Lower lobe of right lung (tissue), 2 donors: Measurements from ENCODE around the gene PTGR1. TPM values are rescaled to one million over a fixed set of nuclear protein-coding genes. Genes with fewer than 3 reads are reported as not detected.
"Not testable (repeated sequence)": the region's sequence is repeated elsewhere in the genome, so short reads cannot be mapped to it uniquely, and the experiment has no call there.

Experiments used
- ATAC-seq, 2 donors: fragments of 200-7000 bp; cut with Tn5 transposase; one replicate each; pipeline ENCODE4 v1.9.1; 2020 to 2022; ENCODE audit warnings: mild to moderate bottlenecking in 2 of 2, moderate library complexity in 2 of 2
- DNase-seq: peaks from one replicate; pipeline ENCODE4 v3.0.0-alpha.2; 2020
- H3K27ac ChIP-seq: fragments of 200-600 bp; one replicate; pipeline ENCODE4 v1.8.0; 2022
- H3K27me3 ChIP-seq: fragments of 200-600 bp; one replicate; pipeline ENCODE4 v1.8.0; 2022; ENCODE audit warnings: low read depth
- H3K36me3 ChIP-seq: fragments of 200-600 bp; one replicate; pipeline ENCODE4 v1.8.0; 2022; ENCODE audit warnings: mild to moderate bottlenecking
- H3K4me1 ChIP-seq: fragments of 200-600 bp; one replicate; pipeline ENCODE4 v1.8.0; 2022
- H3K4me3 ChIP-seq: fragments of 200-600 bp; one replicate; pipeline ENCODE4 v1.8.0; 2022; ENCODE audit warnings: mild to moderate bottlenecking
- H3K9me3 ChIP-seq: fragments of 200-600 bp; one replicate; pipeline ENCODE4 v1.8.0; 2022
- CTCF ChIP-seq: fragments of 200-600 bp; IDR thresholded peaks from one replicate; pipeline ENCODE4 v1.8.0; 2022; ENCODE audit warnings: antibody characterized with exemption, mild to moderate bottlenecking
- intact Hi-C: fragments of 100-400 bp; cut with DNase I; formaldehyde crosslinking; loops from one replicate; pipeline ENCODE4 v1.11.0; 2022
- total RNA-seq: library from RNA; stranded (reverse); fragmentation: NEBNext Ultra II Directional; extraction: Animal tissue kit (Norgen Biotek cat#: 25700); gene quantifications from one replicate; pipeline ENCODE4 v1.2.1, GENCODE V29; 2021
- donor health status: DM: no; HTN: yes; CAD: no; lungs with severe emphysema.

PTGR1 gene
- total RNA-seq, 1 donor from 2014 or later, result 42.7 TPM

GRCh38 chr9:111627260-111627963 is 28.0 kb upstream of the PTGR1 start:
- Histone ChIP-seq H3K27ac (no peak overlapping the region), H3K36me3 (no peaks in the 10 kb centered on the region), H3K27me3 (no peaks in the 10 kb centered on the region), H3K4me3 (no peak overlapping the region), H3K4me1 (peaks cover 15% of the 10 kb centered on the region), H3K9me3 (no peaks in the 10 kb centered on the region)
- intact Hi-C loops, result no loop called here
- DNase-seq (no peak), ATAC-seq (no peak)
- TF ChIP-seq CTCF, result no peak

GRCh38 chr9:111622626-111623025 is 23.2 kb upstream of the PTGR1 start:
- ATAC-seq (peak; percentile 67 to 81), DNase-seq (peak; percentile 54)
- TF ChIP-seq CTCF, result no peak
- Histone ChIP-seq H3K27me3 (no peaks in the 10 kb centered on the region), H3K36me3 (no peaks in the 10 kb centered on the region), H3K4me3 (no peak overlapping the region), H3K27ac (no peak overlapping the region), H3K9me3 (no peaks in the 10 kb centered on the region), H3K4me1 (no peaks in the 10 kb centered on the region)
- intact Hi-C loops, result no loop called here

GRCh38 chr9:111621895-111622480 is 22.5 kb upstream of the PTGR1 start:
- intact Hi-C loops, result no loop called here
- Histone ChIP-seq H3K4me1 (no peaks in the 10 kb centered on the region), H3K27me3 (no peaks in the 10 kb centered on the region), H3K4me3 (no peak overlapping the region), H3K36me3 (no peaks in the 10 kb centered on the region), H3K27ac (no peak overlapping the region), H3K9me3 (no peaks in the 10 kb centered on the region)
- DNase-seq (no peak), ATAC-seq (peak; percentile 77 to 92)
- peak; percentile 90 for TF ChIP-seq CTCF

GRCh38 chr9:111617349-111617748 is 17.9 kb upstream of the PTGR1 start:
- H3K27ac ChIP-seq, H3K4me1 ChIP-seq, ATAC-seq, H3K27me3 ChIP-seq, H3K9me3 ChIP-seq, intact Hi-C loops, H3K4me3 ChIP-seq, H3K36me3 ChIP-seq, DNase-seq: not testable (repeated sequence)

- H3K27ac ChIP-seq, result no peak overlapping the region
- intact Hi-C loops, result no loop called here
- ATAC-seq, result no peak
Observed at GRCh38 chr9:111615928-111616327, 16.5 kb upstream of the PTGR1 start.

More at GRCh38 chr9:111615928-111616327, 16.5 kb upstream of the PTGR1 start:
- Histone ChIP-seq H3K9me3 (no peaks in the 10 kb centered on the region), H3K36me3 (no peaks in the 10 kb centered on the region), H3K4me3 (no peak overlapping the region), H3K4me1 (no peaks in the 10 kb centered on the region), H3K27me3 (no peaks in the 10 kb centered on the region)
- TF ChIP-seq CTCF, result no peak
- DNase-seq, result no peak
